ENCODE results near the gene TRIM56.

DNA sequence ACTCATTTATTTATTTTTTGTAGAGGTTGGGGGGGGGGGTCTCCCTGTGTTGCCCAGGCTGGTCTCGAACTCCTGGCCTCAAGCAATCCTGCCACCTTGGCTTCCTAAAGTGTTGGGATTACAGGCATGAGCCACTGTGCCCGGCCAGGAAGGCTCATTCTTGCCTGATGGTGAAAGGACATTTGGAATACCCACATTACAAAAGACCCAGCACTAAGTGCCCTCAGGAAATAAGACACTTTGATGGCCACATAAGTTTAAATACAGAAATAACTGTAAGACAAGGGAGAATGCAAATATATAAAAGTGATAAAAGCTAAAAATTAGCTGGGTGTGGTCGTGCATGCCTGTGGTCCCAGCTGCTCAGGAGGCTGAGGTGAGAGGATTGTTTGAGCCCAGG, 33.6 kb downstream of the TRIM56 start:
- TF ChIP-seq, protein P1, sequence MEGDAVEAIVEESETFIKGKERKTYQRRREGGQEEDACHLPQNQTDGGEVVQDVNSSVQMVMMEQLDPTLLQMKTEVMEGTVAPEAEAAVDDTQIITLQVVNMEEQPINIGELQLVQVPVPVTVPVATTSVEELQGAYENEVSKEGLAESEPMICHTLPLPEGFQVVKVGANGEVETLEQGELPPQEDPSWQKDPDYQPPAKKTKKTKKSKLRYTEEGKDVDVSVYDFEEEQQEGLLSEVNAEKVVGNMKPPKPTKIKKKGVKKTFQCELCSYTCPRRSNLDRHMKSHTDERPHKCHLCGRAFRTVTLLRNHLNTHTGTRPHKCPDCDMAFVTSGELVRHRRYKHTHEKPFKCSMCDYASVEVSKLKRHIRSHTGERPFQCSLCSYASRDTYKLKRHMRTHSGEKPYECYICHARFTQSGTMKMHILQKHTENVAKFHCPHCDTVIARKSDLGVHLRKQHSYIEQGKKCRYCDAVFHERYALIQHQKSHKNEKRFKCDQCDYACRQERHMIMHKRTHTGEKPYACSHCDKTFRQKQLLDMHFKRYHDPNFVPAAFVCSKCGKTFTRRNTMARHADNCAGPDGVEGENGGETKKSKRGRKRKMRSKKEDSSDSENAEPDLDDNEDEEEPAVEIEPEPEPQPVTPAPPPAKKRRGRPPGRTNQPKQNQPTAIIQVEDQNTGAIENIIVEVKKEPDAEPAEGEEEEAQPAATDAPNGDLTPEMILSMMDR (conservative IDR thresholded peaks at IDR 0.05; ENCODE audit: low read depth, low read length) = no peak
- no peak for TF ChIP-seq POLR2A (IDR thresholded peaks at IDR 0.05; ENCODE audit: low read depth, low read length)
- TF ChIP-seq MAFK (IDR thresholded peaks at IDR 0.05; ENCODE audit: low read depth, low read length) = no peak
- TF ChIP-seq SMC3 (IDR thresholded peaks at IDR 0.05; ENCODE audit: low read depth, low read length) = no peak
- no peak for TF ChIP-seq RAD21 (IDR thresholded peaks at IDR 0.05; ENCODE audit: low read length)
- no peak for TF ChIP-seq RFX5 (IDR thresholded peaks at IDR 0.05; ENCODE audit: low read depth, low read length)
- no peak for TF ChIP-seq RCOR1 (IDR thresholded peaks at IDR 0.05; ENCODE audit: insufficient replicate concordance, low read length)
- TF ChIP-seq, protein P2, sequence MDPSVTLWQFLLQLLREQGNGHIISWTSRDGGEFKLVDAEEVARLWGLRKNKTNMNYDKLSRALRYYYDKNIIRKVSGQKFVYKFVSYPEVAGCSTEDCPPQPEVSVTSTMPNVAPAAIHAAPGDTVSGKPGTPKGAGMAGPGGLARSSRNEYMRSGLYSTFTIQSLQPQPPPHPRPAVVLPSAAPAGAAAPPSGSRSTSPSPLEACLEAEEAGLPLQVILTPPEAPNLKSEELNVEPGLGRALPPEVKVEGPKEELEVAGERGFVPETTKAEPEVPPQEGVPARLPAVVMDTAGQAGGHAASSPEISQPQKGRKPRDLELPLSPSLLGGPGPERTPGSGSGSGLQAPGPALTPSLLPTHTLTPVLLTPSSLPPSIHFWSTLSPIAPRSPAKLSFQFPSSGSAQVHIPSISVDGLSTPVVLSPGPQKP (IDR thresholded peaks at IDR 0.05; ENCODE audit: borderline replicate concordance, low read depth, low read length) = no peak
- no peak for TF ChIP-seq BHLHE40 (IDR thresholded peaks at IDR 0.05; ENCODE audit: low read depth, low read length)
- TF ChIP-seq CEBPB (IDR thresholded peaks at IDR 0.05; ENCODE audit: low read depth, low read length) = no peak
- TF ChIP-seq, protein P3, sequence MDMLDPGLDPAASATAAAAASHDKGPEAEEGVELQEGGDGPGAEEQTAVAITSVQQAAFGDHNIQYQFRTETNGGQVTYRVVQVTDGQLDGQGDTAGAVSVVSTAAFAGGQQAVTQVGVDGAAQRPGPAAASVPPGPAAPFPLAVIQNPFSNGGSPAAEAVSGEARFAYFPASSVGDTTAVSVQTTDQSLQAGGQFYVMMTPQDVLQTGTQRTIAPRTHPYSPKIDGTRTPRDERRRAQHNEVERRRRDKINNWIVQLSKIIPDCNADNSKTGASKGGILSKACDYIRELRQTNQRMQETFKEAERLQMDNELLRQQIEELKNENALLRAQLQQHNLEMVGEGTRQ (IDR thresholded peaks at IDR 0.05; ENCODE audit: low read depth, low read length) = no peak
- TF ChIP-seq CHD1 (IDR thresholded peaks at IDR 0.05; ENCODE audit: low read depth, low read length) = no peak

All from IMR-90 (cell line).